Measurements from ENCODE around the gene MYO7B.

The MYO7B gene

DNA sequence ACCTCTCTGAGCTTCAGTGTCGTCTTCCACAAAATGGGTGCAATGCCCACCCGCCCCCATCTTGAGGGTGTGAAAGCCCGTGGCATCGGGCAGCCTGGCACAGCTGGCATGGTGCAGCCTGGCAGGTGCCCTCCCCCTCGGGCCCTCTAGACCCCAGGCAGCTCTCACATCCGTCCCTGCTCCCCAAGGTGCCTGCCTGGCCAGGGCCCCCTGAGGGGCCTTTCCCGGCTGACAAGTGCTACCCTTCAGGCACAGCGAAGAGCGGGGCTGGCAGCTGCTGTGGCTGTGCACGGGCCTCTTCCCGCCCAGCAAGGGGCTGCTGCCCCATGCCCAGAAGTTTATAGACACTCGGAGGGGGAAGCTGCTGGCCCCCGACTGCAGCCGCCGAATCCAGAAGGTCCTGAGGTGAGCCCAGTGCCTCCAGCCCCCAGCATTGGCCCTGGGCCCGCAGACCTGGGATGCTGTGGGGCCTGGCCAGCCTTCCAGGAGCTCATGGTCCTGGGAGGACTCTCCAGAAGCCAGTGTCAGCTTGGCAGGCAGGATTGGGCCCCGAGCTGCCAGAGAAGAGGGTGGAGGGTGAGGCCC, 96.6 kb downstream of the MYO7B start:
- Histone ChIP-seq H3K4me2 (ENCODE audit: low read length) (no peak overlapping the region), H3K36me3 (replicated peaks; ENCODE audit: low read depth, low read length) (no peaks in the 10 kb centered on the region)
- no peak for TF ChIP-seq EZH2phosphoT487 (IDR thresholded peaks at IDR 0.05; ENCODE audit: low read depth)
- TF ChIP-seq, protein P1, sequence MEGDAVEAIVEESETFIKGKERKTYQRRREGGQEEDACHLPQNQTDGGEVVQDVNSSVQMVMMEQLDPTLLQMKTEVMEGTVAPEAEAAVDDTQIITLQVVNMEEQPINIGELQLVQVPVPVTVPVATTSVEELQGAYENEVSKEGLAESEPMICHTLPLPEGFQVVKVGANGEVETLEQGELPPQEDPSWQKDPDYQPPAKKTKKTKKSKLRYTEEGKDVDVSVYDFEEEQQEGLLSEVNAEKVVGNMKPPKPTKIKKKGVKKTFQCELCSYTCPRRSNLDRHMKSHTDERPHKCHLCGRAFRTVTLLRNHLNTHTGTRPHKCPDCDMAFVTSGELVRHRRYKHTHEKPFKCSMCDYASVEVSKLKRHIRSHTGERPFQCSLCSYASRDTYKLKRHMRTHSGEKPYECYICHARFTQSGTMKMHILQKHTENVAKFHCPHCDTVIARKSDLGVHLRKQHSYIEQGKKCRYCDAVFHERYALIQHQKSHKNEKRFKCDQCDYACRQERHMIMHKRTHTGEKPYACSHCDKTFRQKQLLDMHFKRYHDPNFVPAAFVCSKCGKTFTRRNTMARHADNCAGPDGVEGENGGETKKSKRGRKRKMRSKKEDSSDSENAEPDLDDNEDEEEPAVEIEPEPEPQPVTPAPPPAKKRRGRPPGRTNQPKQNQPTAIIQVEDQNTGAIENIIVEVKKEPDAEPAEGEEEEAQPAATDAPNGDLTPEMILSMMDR (IDR thresholded peaks at IDR 0.05; ENCODE audit: low read depth, low read length), result no peak

GRCh38 chr2:127632592-127633489, 97.4 kb downstream of the MYO7B start:
- Histone ChIP-seq H3K27ac (ENCODE audit: low read length) (no peak overlapping the region), H3K9me3 (ENCODE audit: insufficient read depth, low read length) (no peaks in the 10 kb centered on the region), H3K27me3 (ENCODE audit: low read depth, low read length) (no peaks in the 10 kb centered on the region), H3K9ac (ENCODE audit: low read length) (no peak overlapping the region; the same call in 1 of the 2 replicates), H4K20me1 (ENCODE audit: insufficient read depth, low read length) (no peaks in the 10 kb centered on the region), H3K4me3 (ENCODE audit: low read length) (no peak overlapping the region), H2AFZ (ENCODE audit: low read depth, low read length) (peak overlapping the region; percentile 57), H3K4me1 (ENCODE audit: low read length) (peaks cover 22% of the 10 kb centered on the region), H3K4me2 (ENCODE audit: low read length) (peak overlapping the region; percentile 33), H3K79me2 (ENCODE audit: low read length) (no peaks in the 10 kb centered on the region), H3K36me3 (replicated peaks; ENCODE audit: low read depth, low read length) (no peaks in the 10 kb centered on the region)
- no peak for TF ChIP-seq EZH2phosphoT487 (IDR thresholded peaks at IDR 0.05; ENCODE audit: low read depth)
- TF ChIP-seq, protein P1 (IDR thresholded peaks at IDR 0.05; ENCODE audit: low read depth, low read length), result no peak

More for the DNA sequence above, 96.6 kb downstream of the MYO7B start:
- H3K9ac ChIP-seq (ENCODE audit: low read length), result no peak overlapping the region
- no peak overlapping the region for H3K27ac ChIP-seq (ENCODE audit: low read length)
- no peaks in the 10 kb centered on the region for H3K79me2 ChIP-seq (ENCODE audit: low read length)
- no peak overlapping the region for H3K4me3 ChIP-seq (ENCODE audit: low read length)
- H4K20me1 ChIP-seq (ENCODE audit: insufficient read depth, low read length), result no peaks in the 10 kb centered on the region
- H3K27me3 ChIP-seq (ENCODE audit: low read depth, low read length), result no peaks in the 10 kb centered on the region
- peak overlapping the region; percentile 57; the same call in 1 of the 2 replicates for H2AFZ ChIP-seq (ENCODE audit: low read depth, low read length)
- H3K4me1 ChIP-seq (ENCODE audit: low read length), result peaks cover 15% of the 10 kb centered on the region
- no peaks in the 10 kb centered on the region for H3K9me3 ChIP-seq (ENCODE audit: insufficient read depth, low read length)

- Histone ChIP-seq H3K79me2 (ENCODE audit: low read length) (no peaks in the 10 kb centered on the region), H3K27ac (ENCODE audit: low read length) (no peak overlapping the region), H3K9ac (ENCODE audit: low read length) (no peak overlapping the region)
These were observed 98.1 kb downstream of the MYO7B start for GRCh38 chr2:127633556-127634065.

More at GRCh38 chr2:127633556-127634065, 98.1 kb downstream of the MYO7B start:
- Histone ChIP-seq H3K4me3 (ENCODE audit: low read length) (no peak overlapping the region), H3K4me2 (ENCODE audit: low read length) (peak overlapping the region; percentile 33; the same call in 1 of the 2 replicates), H3K27me3 (ENCODE audit: low read depth, low read length) (no peaks in the 10 kb centered on the region), H3K4me1 (ENCODE audit: low read length) (peaks cover 24% of the 10 kb centered on the region), H2AFZ (ENCODE audit: low read depth, low read length) (peak overlapping the region; percentile 57; the same call in 1 of the 2 replicates), H3K36me3 (replicated peaks; ENCODE audit: low read depth, low read length) (no peaks in the 10 kb centered on the region), H3K9me3 (ENCODE audit: insufficient read depth, low read length) (no peaks in the 10 kb centered on the region), H4K20me1 (ENCODE audit: insufficient read depth, low read length) (no peaks in the 10 kb centered on the region)
- TF ChIP-seq EZH2phosphoT487 (IDR thresholded peaks at IDR 0.05; ENCODE audit: low read depth), result no peak
- TF ChIP-seq, protein P1 (IDR thresholded peaks at IDR 0.05; ENCODE audit: low read depth, low read length), result no peak

All from OCI-LY3 (cell line).